Endodermal cell (in vitro differentiated cells): Measurements from ENCODE around the gene PYGO2. TPM values are rescaled to one million over a fixed set of nuclear protein-coding genes. Genes with fewer than 3 reads are reported as not detected.

Experiments used
- DNase-seq: peaks from one replicate; pipeline ENCODE4 v3.0.0-alpha.2; 2017
- H3K27ac ChIP-seq: 2 replicates; pipeline ENCODE4 v1.5.1; 2013; ENCODE audit warnings: mild to moderate bottlenecking, low read depth, low read length, moderate library complexity
- H3K27me3 ChIP-seq: 2 replicates; pipeline ENCODE4 v1.6.1; 2013; ENCODE audit warnings: mild to moderate bottlenecking, low read length, moderate library complexity; ENCODE audit not compliant: insufficient read depth, control insufficient read depth, poor library complexity, severe bottlenecking
- H3K36me3 ChIP-seq: 2 replicates; pipeline ENCODE4 v1.7.0; 2013; ENCODE audit warnings: mild to moderate bottlenecking, low read length, moderate library complexity; ENCODE audit not compliant: control insufficient read depth, insufficient read depth
- H3K4me1 ChIP-seq: one replicate; pipeline ENCODE4 v1.7.0; 2013; ENCODE audit warnings: low read length; ENCODE audit not compliant: control insufficient read depth, insufficient read depth
- H3K4me3 ChIP-seq: 2 replicates; pipeline ENCODE4 v1.5.1; 2013; ENCODE audit warnings: mild to moderate bottlenecking, low read length, moderate library complexity
- H3K9ac ChIP-seq: 2 replicates; pipeline ENCODE4 v1.6.1; 2013; ENCODE audit warnings: mild to moderate bottlenecking, low read length, moderate library complexity; ENCODE audit not compliant: poor library complexity, severe bottlenecking; ENCODE audit errors: extremely low read depth
- H3K9me3 ChIP-seq: 2 replicates; pipeline ENCODE4 v1.6.1; 2013; ENCODE audit warnings: mild to moderate bottlenecking, low read length, moderate library complexity; ENCODE audit not compliant: control insufficient read depth
- H3K27ac Mint-ChIP-seq: 2 replicates; pipeline ENCODE4 v1.8.0; 2020; ENCODE audit warnings: mixed read lengths
- H3K27me3 Mint-ChIP-seq: 2 replicates; pipeline ENCODE4 v1.8.0; 2021; ENCODE audit warnings: mild to moderate bottlenecking, mixed read lengths; ENCODE audit not compliant: insufficient read depth
- H3K36me3 Mint-ChIP-seq: 2 replicates; pipeline ENCODE4 v1.8.0; 2020; ENCODE audit warnings: low read depth, mixed read lengths
- H3K4me1 Mint-ChIP-seq: 2 replicates; pipeline ENCODE4 v1.8.0; 2020; ENCODE audit warnings: mixed read lengths
- H3K4me3 Mint-ChIP-seq: 2 replicates; pipeline ENCODE4 v1.8.0; 2020; ENCODE audit warnings: mild to moderate bottlenecking, moderate library complexity, mixed read lengths
- H3K9me3 Mint-ChIP-seq: 2 replicates; pipeline ENCODE4 v1.8.0; 2020; ENCODE audit warnings: mild to moderate bottlenecking, mixed read lengths
- CTCF ChIP-seq: fragments of 200-600 bp; sonication (generic); conservative IDR thresholded peaks from 2 replicates; pipeline ENCODE4 v1.5.0; 2021; ENCODE audit warnings: antibody characterized with exemption, mild to moderate bottlenecking
- WGBS, 2 experiments: methylation state at CpG; one replicate each; pipeline versions ENCODE4 v1.1.5 to v1.1.7; 2013; ENCODE audit warnings: missing lambda C conversion rate in 2 of 2, mixed read lengths in 1 of 2; ENCODE audit not compliant: insufficient coverage in 1 of 2, insufficient read length in 1 of 2; 5-methylcytosine and 5-hydroxymethylcytosine counted together
- total RNA-seq, 2 donors: library from RNA; stranded (reverse); fragmentation: NEBNext Ultra II Directional in 1 of 2; extraction: Animal tissue kit (Norgen Biotek cat#: 25700) in 1 of 2; gene quantifications; 2 replicates in 1 of 2; 3 replicates in 1 of 2; pipeline ENCODE4 v1.2.1, GENCODE V29; 2021

PYGO2 gene
- total RNA-seq, 2 donors from 2014 or later, result 33.4 to 40.4 TPM

GRCh38 chr1:154925335-154926170 is 36.0 kb downstream of the PYGO2 start:
- 91 to 100% methylated on average over 1 to 3 of the region's 3 CpGs for WGBS, 2 experiments
- H3K27ac Mint-ChIP-seq, result no peak overlapping the region
- no peaks in the 10 kb centered on the region for H3K9me3 Mint-ChIP-seq
- no peak overlapping the region for H3K9ac ChIP-seq
- no peak overlapping the region for H3K27ac ChIP-seq
- peaks cover 12% of the 10 kb centered on the region for H3K36me3 ChIP-seq
- H3K27me3 Mint-ChIP-seq, result no peaks in the 10 kb centered on the region
- no peak for DNase-seq
- H3K27me3 ChIP-seq, result no peaks in the 10 kb centered on the region
- no peaks in the 10 kb centered on the region for H3K9me3 ChIP-seq
- no peaks in the 10 kb centered on the region for H3K4me1 Mint-ChIP-seq
- H3K4me3 ChIP-seq, result no peak overlapping the region
- H3K4me1 ChIP-seq, result no peaks in the 10 kb centered on the region
- peaks cover 35% of the 10 kb centered on the region for H3K36me3 Mint-ChIP-seq
- TF ChIP-seq CTCF, result no peak
- H3K4me3 Mint-ChIP-seq, result no peak overlapping the region

- Mint-ChIP-seq H3K4me1 (no peaks in the 10 kb centered on the region), H3K27ac (no peak overlapping the region), H3K36me3 (peaks cover 31% of the 10 kb centered on the region), H3K4me3 (no peak overlapping the region), H3K27me3 (no peaks in the 10 kb centered on the region), H3K9me3 (no peaks in the 10 kb centered on the region)
- Histone ChIP-seq H3K27ac (no peak overlapping the region), H3K27me3 (no peaks in the 10 kb centered on the region), H3K9ac (no peak overlapping the region), H3K4me3 (no peak overlapping the region), H3K4me1 (no peaks in the 10 kb centered on the region), H3K9me3 (no peaks in the 10 kb centered on the region), H3K36me3 (peaks cover 9% of the 10 kb centered on the region)
- 94 to 100% methylated on average over 3 of the region's 3 CpGs for WGBS, 2 experiments
- TF ChIP-seq CTCF, result no peak
- no peak for DNase-seq
These were observed 37.9 kb downstream of the PYGO2 start for GRCh38 chr1:154923695-154924094.

- no peak overlapping the region for H3K4me3 ChIP-seq
- no peaks in the 10 kb centered on the region for H3K27me3 ChIP-seq
- H3K9me3 ChIP-seq, result peaks cover 10% of the 10 kb centered on the region
- no peak for DNase-seq
- no peaks in the 10 kb centered on the region for H3K4me1 ChIP-seq
- Mint-ChIP-seq H3K36me3 (peaks cover 2% of the 10 kb centered on the region), H3K27ac (no peak overlapping the region), H3K9me3 (peaks cover 14% of the 10 kb centered on the region), H3K4me3 (no peak overlapping the region), H3K4me1 (peaks cover 4% of the 10 kb centered on the region), H3K27me3 (peaks cover 9% of the 10 kb centered on the region)
- no peaks in the 10 kb centered on the region for H3K36me3 ChIP-seq
- no peak for TF ChIP-seq CTCF
- no peak overlapping the region for H3K9ac ChIP-seq
- H3K27ac ChIP-seq, result no peak overlapping the region
- WGBS, 2 experiments, result 92 to 99% methylated on average over 2 to 3 of the region's 3 CpGs
These were observed 48.3 kb downstream of the PYGO2 start for GRCh38 chr1:154913273-154913672.
